GM19328 (cell line): ENCODE data around the gene DCP1B.

Experiments used
- ATAC-seq: cut with Tn5 transposase; IDR thresholded peaks from one replicate; pipeline ENCODE4 v1.9.1; 2021; ENCODE audit warnings: mild to moderate bottlenecking, moderate library complexity; ENCODE audit not compliant: unreplicated experiment

The DCP1B gene

DNA sequence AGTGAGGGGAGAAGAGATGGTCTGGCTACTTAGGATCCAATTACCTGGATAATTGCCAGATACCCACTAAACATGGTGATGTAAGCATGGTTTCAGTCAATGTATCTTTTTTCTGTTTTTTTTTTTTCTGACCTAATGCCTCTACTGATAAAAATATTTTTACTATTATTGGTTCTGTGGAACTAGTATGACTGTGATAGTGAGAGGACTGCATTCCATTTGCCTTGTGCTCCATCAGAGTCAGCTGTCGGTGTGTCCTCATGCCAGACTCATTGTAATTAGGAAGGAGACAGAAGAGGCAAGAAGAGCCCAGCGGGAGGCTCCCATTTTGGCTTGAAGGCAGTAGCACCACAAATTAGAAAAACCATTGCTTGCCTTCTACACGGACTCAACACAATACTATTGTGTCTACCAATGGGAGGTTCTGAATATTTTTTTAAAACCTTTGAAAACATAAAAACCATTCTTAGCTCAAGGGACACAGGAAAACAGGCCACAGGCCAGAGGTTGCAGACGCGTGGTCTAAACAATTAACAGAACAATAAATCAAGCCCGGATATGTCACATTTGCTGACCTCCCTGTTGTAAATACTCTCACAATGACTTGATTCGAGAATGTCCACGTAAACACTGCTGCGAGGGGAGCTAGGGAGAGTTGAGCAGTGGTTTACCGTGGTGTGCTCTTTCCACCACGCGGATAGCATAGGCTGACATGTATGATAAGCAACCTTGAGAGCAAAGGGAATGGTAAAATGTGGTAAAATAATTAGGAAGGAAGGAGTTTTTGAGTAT is 13.5 kb upstream of the DCP1B start:
- no peak for ATAC-seq

DNA sequence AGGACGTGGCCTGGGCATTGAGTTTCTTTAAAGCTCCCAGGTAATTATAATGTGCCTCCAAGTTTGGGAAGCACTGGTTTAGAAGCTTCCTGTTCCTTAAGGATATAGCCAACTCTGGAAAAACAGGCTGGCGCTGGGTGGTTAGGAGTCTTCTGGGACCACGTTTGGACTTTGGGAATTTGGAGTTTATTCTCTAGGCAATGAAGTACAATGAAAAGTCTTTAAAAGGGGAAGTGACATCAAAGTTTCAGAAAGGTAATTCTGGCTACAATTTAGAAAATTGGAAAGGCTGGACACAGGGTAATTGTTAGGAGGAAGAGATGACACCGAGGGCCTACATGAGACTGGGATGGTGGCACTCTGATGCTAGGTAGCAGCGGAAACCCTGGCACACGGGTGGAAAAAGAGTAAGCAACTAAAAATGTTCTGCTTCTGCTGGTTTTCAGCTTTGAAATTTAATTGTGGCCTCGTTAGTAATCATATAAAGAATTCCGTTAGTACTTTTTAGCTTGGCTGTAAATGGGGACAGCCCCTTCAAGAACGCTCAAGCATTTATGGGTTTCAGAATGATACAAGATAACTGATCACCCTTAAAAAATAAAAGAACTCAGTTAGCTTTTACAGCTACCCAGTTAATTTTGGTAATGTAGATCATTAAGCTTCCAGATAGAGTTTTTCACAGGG is 12.7 kb upstream of the DCP1B start:
- ATAC-seq: no peak

DNA sequence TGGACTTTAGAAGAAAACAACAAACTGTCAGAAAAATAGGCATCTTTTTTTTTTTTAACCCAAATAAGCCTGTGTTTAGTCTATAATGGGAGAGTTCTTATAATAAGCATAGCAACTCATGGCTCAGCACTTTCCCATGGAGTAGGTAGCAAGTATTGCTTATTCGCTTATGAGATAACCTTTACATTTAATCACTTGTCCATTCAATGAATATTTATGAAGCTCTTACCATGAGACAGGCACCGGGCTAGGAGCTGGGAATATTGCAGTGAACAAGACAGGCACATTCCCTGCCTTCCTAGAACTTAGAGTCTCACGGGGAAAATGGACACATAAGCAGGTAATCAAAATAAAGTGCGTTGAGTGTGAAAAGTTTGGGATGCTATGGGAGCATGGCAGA is 10.0 kb upstream of the DCP1B start:
- no peak for ATAC-seq

DNA sequence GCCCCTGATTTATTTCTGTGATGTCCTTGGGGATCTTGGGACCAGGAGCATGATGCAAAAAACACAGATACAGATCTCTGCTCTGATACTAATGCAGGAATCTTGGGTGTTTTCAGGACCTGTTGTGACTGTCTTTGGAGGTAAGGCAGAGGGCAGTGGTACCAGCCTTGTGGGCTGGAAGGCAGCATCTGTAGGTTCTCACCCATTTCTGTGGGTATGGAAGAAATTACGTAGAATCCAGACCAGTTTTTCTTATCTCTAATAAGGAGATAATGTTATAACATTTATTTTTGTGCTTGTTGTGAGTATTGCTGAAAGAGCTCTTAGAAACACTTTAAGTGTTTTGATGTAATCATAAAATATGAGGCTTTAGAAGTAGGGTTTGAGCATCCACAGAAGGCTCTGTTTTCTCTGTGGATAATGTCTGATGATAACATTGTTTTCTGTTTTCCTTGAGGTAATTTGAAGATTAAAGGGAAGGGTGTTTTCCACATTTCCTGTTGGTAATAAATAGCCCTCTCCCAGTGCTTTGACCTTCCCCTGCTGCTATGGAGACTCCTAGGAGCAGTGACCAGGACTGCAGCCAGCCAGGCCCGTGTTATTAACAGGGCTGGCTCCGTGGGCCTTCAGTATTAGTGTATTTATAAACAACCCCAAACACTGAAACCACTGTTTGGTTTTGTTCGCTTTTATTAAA is 9.4 kb upstream of the DCP1B start:
- no peak for ATAC-seq

DNA sequence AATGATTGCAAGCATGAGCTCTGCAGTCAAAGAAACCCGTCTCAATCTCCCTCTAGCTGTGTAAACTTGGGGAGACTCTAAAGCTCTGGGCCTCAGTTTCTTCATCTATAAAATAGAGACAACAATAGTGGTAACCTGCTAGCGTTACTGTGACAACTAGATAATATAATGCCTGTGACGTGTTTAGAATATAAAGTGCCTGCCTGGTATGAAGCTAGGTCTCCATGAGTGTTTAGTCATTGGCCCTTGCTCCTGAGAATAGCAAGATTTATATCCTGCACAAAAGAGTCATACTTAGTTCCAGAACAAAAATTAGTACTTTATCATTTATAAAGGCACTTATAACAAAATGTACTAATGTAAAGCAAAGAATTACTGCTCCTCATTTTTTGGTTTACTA is 8.8 kb upstream of the DCP1B start:
- no peak for ATAC-seq

DNA sequence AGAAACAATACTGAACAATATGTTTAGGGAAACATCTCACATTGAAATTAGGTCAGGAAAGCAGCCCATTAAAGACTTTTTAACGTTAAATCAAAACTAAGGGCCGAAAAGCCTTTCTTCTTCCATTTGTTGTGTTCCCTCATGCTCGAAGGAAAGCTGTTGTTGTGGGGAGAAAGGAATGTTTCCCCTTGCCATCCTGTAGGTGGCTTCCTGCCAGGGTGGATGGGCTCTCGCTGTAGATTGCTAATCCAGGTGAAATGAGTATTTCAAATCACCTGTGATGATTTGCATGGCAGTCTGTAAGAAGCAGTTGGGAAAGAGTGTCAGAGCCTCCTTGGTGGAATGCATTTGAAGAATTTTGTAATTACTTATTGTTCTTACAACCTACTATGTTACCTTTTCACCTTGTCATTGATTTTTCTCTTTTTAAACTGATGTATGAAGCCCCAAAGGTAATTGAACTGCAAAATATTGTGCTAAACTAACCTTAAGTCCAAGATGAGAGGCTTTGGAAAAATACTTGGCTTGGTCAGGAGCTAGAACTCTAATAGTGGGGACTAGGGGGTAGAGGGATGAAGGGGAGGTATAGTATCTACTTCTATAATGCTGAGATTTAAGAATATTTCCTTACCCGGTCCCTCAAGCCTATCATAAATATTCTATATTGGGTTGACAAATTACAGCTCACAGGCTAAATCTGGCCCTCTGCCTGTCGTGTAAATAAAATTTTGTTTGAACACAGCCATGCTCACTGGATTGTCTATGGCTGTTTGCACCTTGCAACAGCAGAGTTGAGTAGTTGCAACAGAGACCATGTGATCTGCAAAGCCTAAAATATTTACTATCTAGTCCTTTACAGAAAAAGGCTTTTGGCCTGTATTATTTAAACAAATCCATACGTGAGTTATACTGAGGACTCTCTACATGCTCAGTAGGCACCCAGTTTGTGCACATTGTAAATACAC is 7.7 kb upstream of the DCP1B start:
- ATAC-seq: no peak

DNA sequence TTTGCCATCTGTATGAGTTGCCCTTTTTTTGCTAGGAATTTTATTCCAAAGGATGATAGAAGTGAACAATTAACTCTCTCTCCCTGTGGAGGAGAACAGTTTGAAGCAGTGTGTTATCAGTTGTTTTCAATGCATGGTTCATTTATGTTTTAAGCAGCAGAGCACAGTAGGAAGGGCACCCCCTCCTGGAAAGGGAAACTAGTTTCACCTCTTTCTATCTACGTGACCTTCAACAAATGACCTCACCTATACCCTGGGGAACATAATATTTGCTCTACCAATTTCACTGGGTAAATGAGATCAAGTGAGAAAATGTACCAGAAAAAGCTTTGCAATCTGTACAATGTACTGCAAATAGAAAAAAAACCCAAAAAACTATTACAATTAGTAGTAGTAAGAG is 5.4 kb upstream of the DCP1B start:
- no peak for ATAC-seq

DNA sequence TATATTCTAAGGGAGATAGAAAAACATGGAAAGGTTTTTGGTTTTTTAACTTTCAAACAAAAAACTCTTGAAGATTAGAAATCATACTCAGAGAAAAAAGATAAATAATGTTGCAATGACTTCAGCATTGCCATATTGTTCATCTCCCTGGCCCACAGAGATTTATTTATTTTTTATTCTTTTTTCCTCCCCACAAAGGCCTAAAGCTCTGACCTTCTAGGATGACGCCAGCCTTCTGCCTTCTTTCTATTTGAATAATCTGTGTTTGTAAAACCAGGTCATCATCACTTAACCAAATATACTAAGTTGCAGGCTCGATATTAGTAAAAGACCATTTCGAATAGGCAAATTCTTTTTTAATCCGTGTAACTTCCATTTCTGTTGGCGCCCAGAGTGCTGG is 4.4 kb upstream of the DCP1B start:
- ATAC-seq: no peak

DNA sequence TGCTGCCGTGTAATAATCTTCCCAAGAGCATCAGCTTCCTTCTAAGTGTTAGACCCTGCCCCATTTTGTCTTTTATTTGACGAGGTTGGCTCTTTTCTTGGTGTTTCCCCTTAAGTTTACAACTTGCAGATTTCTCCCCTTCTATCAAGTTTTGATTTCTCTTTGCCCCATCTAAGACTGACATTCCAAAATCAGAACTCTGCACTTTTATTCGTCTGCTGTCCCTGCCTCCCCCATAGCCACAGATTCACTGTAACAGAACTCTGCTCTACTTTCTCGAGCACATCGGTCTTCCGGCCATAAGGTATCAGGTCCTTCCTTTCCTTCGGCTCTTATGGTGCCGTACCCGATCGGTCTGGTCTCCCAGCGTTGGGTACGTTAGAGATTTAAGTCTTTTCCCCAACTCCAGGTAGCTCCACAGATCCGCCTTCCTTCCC is 563 bp downstream of the DCP1B start:
- ATAC-seq: no peak

DNA sequence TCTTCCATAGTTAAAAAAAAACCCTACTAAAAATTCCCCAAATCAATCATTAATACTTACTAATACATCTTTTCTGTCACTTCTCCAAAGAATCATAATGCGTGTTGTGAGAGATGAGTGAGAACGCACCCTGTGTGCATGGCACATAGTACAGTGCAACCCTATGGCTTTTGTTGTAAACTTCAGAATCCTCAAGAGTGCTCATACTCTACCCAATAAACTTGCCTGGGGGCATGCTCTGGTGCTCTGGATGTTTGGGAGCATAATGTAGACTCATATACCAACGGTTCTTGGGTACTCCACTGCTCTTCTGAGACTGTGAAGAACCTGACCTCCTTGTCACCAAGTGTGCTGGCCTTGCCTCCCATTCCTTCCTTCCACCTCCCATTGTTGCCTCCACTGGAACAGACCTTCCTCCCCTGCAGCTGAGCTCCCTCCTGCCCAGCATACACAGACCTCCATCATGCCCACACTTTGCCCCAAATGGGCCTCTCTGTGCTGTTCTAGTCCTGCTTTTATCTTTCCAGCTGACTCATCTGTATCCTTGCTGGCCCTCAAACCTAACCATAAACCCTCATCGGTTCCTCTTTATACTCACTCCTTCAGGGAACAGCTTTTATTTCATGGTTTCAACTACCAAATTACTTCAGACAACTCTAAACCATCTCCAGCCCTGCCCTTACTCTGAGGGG is 8.9 kb downstream of the DCP1B start:
- no peak for ATAC-seq

DNA sequence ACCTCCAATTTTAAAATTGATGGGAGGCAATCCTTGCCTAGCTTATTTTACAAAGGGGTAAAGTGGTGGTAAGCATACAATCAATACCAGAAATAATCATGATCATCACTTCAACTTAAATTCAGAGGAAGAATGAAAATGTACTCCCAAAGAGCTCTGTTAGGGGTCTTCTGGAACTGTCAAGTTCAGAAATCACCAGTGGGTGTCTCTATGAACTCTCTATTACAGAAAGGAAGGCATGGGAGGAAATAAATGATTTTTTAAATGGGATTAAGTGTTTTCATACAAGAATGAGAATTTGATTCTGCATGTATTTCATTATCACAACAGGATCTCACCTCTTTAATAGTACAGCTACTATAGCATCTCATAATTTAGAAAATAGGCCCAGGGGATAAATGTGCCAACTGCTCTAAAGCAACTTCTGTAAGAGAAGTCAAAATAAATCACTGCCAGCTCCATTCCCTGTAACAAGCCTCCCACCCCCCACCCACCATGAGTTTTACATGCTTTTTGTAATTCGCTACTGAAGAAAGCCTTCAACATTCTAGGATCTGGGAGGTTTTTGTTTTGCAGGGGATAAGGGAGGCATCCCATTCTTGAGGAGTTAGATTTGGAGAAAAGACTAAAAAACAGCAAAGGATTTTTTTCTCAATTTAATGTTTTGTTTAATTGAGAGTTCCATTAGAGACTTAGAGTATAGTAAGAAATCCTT is 9.7 kb downstream of the DCP1B start:
- no peak for ATAC-seq

DNA sequence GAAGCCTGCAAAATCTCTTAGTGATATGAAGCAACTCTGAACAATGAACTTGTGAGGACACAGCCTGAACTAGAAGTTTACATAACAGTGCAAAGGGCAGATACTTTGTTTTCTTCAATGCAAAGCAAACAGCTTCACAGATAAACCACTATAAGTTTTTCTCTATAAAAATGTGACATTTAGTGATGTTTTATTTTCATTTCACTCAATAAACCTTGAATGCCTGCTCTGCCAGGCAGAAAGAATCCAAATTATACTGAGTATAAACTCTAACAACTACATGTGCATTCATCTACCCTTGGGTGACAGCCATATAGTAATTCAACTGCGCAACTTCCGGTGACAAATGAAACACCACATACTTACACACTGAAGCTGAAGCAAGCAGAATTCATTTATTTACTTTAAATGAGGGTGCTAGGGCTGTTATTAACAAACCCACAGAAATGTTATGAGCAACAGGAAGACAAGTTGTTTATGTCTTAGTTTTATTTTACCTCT is 10.3 kb downstream of the DCP1B start:
- no peak for ATAC-seq

DNA sequence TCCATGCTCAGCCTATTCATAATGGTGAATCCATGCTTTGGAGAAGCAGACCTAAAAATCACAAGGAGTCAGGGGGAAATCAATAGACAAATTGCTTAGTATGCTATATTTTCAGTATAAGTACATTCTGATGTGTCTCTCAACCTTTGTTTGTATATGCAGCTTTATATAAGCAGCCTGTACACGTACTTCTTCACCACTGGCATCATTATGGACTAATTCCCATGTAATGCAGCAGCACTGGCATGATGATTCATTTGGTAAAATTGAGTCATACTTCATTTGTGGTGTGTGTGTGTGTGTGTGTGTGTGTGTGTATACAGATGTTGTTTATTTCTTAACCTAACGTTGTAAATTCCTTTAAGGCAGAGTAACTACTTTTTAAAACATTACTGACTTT is 10.9 kb downstream of the DCP1B start:
- no peak for ATAC-seq

DNA sequence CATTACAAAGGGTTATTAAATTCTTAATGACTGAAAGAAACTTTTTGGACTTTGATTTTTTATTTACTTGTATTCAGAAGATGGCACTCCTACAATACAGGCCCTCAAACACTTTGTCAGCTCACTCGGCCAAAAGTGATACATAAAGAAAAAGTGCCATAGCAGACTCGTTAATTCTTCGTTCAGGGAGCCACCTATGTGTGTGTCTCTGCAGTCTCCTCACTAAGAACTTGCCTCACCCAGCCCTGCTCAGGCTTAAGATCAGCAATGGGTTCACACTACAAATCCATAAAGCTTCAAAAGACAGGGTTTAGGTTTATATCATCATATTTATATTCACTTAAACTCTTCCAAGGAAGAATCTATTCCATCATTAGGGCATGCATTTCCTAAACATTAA is 11.5 kb downstream of the DCP1B start:
- ATAC-seq: no peak

DNA sequence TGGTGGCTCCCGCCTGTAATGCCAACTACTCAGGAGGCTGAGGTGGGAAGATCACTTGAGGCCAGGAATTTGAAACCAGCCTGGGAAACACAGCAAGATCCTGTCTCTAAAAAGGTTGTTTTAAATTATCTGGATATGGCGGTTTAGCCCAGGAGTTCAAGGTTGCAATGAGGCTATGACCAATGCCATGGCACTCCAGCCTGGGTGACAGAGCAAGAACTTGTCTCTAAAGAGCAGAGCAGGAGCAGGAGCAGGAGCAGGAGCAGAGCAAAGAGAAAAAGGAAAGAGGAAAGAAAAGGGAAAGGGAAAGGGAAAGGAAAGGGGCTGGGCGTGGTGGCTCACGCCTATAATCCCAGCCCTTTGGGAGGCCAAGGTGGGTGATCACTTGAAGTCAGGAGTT is 15.1 kb downstream of the DCP1B start:
- no peak for ATAC-seq

DNA sequence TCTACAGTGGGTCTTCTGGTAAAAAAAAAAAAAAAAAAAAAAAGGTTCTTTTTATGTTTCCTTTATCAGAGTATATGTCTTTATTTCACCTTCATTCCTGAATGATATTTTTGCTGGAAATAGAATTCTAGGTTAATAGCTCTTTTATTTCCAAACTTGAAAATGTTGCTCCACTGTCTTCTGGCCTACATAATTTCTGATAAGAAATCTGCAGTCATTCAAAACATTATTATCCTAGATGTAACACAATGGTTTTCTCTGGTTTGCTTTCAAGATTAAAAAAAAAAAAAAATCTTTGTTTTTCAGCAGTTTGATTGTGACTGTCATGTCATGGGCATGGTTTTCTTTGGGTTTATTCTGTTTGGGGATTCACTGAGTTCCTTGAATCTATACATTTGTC is 19.5 kb downstream of the DCP1B start:
- no peak for ATAC-seq

DNA sequence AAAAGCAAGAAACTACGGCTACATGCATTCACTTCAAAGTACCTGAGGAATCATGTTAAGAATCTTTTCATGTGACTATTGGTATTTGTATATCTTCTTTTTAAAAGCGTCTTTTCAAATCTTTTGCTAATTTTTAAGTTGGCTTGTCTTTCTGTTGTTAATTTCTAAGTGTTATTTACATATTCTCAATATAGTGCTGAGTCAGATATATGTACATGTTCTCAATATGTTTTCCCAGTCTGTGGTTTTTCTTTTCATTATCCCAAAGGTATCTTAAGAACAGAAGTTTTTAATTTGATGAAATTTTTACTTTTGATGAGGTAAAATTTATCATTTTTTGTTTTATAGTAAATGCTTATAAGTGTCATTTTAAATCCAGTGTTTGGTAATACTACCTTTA is 24.0 kb downstream of the DCP1B start:
- ATAC-seq: no peak

DNA sequence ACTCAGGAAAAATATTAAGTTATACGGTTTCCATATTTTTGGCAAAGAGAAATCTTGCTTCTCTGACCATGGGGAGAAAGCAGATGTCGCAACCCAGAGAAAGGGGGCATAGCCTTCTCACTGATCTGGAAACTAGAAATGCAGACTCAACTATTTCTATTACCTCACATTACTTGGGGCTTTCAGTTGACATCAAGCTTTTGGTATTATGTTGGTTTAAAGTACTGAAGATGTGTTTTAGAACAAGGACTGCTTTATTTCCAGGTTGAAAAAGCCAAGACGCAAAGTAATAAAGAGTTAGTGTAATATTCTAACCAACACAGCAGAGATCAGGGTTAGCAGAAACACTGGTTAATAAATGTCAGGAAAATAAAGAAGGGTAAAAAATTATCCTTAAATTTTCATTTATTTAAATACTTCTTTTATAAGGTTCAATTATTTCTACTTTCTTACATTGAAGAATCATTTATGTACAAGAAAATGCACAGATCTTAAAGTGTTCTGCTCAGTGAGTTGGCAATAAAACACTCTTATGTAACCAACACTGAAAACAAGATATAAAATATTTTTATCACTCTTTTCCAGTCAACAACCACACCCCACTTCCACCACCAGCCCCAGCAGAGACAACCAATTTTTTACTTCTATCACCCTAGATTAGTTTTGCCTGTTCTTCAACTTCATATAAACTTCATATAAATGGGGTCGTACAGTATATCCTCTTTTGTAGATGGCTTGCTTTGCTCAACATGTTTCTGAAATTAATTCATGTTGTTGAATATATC is 26.0 kb downstream of the DCP1B start:
- ATAC-seq: no peak

DNA sequence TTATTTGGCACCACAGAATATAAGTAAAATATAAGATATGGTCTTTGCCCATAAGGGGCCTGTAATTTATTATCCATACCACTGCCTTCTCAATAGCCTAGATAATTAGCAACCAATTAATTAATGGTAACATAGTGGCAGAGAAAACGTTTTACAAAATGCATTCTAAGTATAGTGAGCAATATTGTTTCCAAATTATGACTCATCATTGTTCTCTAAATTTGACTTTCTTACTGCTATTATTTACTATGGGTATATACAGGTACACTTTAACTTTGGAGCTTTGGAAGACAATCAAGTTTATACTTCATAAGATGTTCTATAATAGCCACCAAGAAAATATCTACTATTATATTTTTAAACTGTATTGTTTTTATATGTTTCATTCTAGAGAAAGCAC is 26.7 kb downstream of the DCP1B start:
- no peak for ATAC-seq
